ENCODE data around the gene CBY2. TPM values are rescaled to one million over a fixed set of nuclear protein-coding genes. Genes with fewer than 3 reads are reported as not detected.

Gene CBY2
- total and polyA plus RNA-seq, 10 donors: 0.61 TPM; not detected in 9

- no peaks in the 10 kb centered on the region for H3K36me3 ChIP-seq
- 87 to 94% (median 90%) methylated on average over 3 of the region's 3 CpGs for WGBS, 5 donors
- intact Hi-C loops (cut with DNase I; ENCODE audit: low total_unique reads): no loop called here
- no peak for DNase-seq
- no peak overlapping the region for H3K4me3 ChIP-seq
- H3K4me1 ChIP-seq: no peaks in the 10 kb centered on the region
- H3K9me3 ChIP-seq: no peaks in the 10 kb centered on the region
- no peaks in the 10 kb centered on the region for H3K27me3 ChIP-seq (replicated peaks in 1 of 7)
- TF ChIP-seq POLR2AphosphoS5 (IDR thresholded peaks at IDR 0.05) (no peak), POLR2A (IDR thresholded peaks at IDR 0.05) (no peak), CTCF (IDR thresholded peaks at IDR 0.05 in 8 of 11, conservative IDR thresholded peaks at IDR 0.05 in 3 of 11) (no peak)
- no peak overlapping the region for H3K27ac ChIP-seq
Measured at GRCh38 chr13:45731455-45731854, 29.3 kb downstream of the CBY2 start.

GRCh38 chr13:45732916-45733315 lies 30.8 kb downstream of the CBY2 start:
- no peaks in the 10 kb centered on the region for H3K9me3 ChIP-seq
- H3K36me3 ChIP-seq: no peaks in the 10 kb centered on the region
- TF ChIP-seq POLR2AphosphoS5 (IDR thresholded peaks at IDR 0.05): no peak
- TF ChIP-seq POLR2A (IDR thresholded peaks at IDR 0.05): no peak
- TF ChIP-seq CTCF (IDR thresholded peaks at IDR 0.05 in 8 of 11, conservative IDR thresholded peaks at IDR 0.05 in 3 of 11): no peak
- H3K4me1 ChIP-seq: no peaks in the 10 kb centered on the region
- DNase-seq: no peak
- H3K27me3 ChIP-seq (replicated peaks in 1 of 7): no peaks in the 10 kb centered on the region
- H3K4me3 ChIP-seq: no peak overlapping the region
- intact Hi-C loops (cut with DNase I; ENCODE audit: low total_unique reads): no loop called here
- 69 to 73% (median 70%) methylated on average over 5 of the region's 5 CpGs for WGBS, 5 donors
- H3K27ac ChIP-seq: no peak overlapping the region

GRCh38 chr13:45733361-45733760 lies 31.2 kb downstream of the CBY2 start:
- intact Hi-C loops (cut with DNase I; ENCODE audit: low total_unique reads): no loop called here
- no peak for DNase-seq
- Histone ChIP-seq H3K36me3 (no peaks in the 10 kb centered on the region), H3K4me1 (no peaks in the 10 kb centered on the region), H3K27ac (no peak overlapping the region), H3K27me3 (replicated peaks in 1 of 7) (no peaks in the 10 kb centered on the region), H3K4me3 (no peak overlapping the region), H3K9me3 (no peaks in the 10 kb centered on the region)
- TF ChIP-seq CTCF (IDR thresholded peaks at IDR 0.05 in 8 of 11, conservative IDR thresholded peaks at IDR 0.05 in 3 of 11) (no peak), POLR2AphosphoS5 (IDR thresholded peaks at IDR 0.05) (no peak), POLR2A (IDR thresholded peaks at IDR 0.05) (no peak)
- 81 to 95% (median 84%) methylated on average over 5 of the region's 5 CpGs for WGBS, 5 donors

- no peaks in the 10 kb centered on the region for H3K9me3 ChIP-seq
- 12 to 48% (median 25%) methylated on average over 2 of the region's 2 CpGs for WGBS, 5 donors
- TF ChIP-seq CTCF (IDR thresholded peaks at IDR 0.05 in 8 of 11, conservative IDR thresholded peaks at IDR 0.05 in 3 of 11) (no peak), POLR2AphosphoS5 (IDR thresholded peaks at IDR 0.05) (no peak)
Measured at GRCh38 chr13:45737571-45738017, 35.5 kb downstream of the CBY2 start.

More at GRCh38 chr13:45737571-45738017, 35.5 kb downstream of the CBY2 start:
- no peaks in the 10 kb centered on the region for H3K36me3 ChIP-seq
- no peak for DNase-seq
- H3K4me3 ChIP-seq: no peak overlapping the region
- H3K4me1 ChIP-seq: no peaks in the 10 kb centered on the region
- no peaks in the 10 kb centered on the region for H3K27me3 ChIP-seq (replicated peaks in 1 of 7)
- intact Hi-C loops (cut with DNase I; ENCODE audit: low total_unique reads): no loop called here
- H3K27ac ChIP-seq: no peak overlapping the region

Data from spleen (tissue), 11 donors.